ENCODE measurements around the gene SLC38A10. TPM values are rescaled to one million over a fixed set of nuclear protein-coding genes. Genes with fewer than 3 reads are reported as not detected.

Gene SLC38A10
- total RNA-seq, 1 experiment from 2014 or later: 121 TPM

- TF ChIP-seq CTCF (IDR thresholded peaks at IDR 0.05; ENCODE audit: unreplicated experiment): no peak
- DNase-seq: no peak
- H3K36me3 Mint-ChIP-seq (ENCODE audit: insufficient read depth, unreplicated experiment): peaks cover 30% of the 10 kb centered on the region
- no peaks in the 10 kb centered on the region for H3K4me1 Mint-ChIP-seq (ENCODE audit: low read depth, unreplicated experiment)
- no peaks in the 10 kb centered on the region for H3K27me3 Mint-ChIP-seq (ENCODE audit: unreplicated experiment)
- no TSS peak for BruUV-seq (replicated peaks)
- no peak overlapping the region for H3K4me3 Mint-ChIP-seq (ENCODE audit: low read depth, unreplicated experiment)
- intact Hi-C loops (cut with micrococcal nuclease; ENCODE audit: unreplicated experiment): no loop called here
- CTCF ChIA-PET: no interaction called here
- H3K9me3 Mint-ChIP-seq (ENCODE audit: low read depth, unreplicated experiment): no peaks in the 10 kb centered on the region
- no peak overlapping the region for H3K27ac Mint-ChIP-seq (ENCODE audit: unreplicated experiment)
Observed at GRCh38 chr17:81287741-81288430, 7.2 kb downstream of the SLC38A10 start.

- no peak for DNase-seq
- BruUV-seq (replicated peaks): no TSS peak
- Mint-ChIP-seq H3K4me1 (ENCODE audit: low read depth, unreplicated experiment) (no peaks in the 10 kb centered on the region), H3K27ac (ENCODE audit: unreplicated experiment) (no peak overlapping the region), H3K9me3 (ENCODE audit: low read depth, unreplicated experiment) (no peaks in the 10 kb centered on the region), H3K4me3 (ENCODE audit: low read depth, unreplicated experiment) (no peak overlapping the region), H3K36me3 (ENCODE audit: insufficient read depth, unreplicated experiment) (peaks cover 30% of the 10 kb centered on the region), H3K27me3 (ENCODE audit: unreplicated experiment) (no peaks in the 10 kb centered on the region)
- CTCF ChIA-PET: no interaction called here
- TF ChIP-seq CTCF (IDR thresholded peaks at IDR 0.05; ENCODE audit: unreplicated experiment): no peak
- intact Hi-C loops (cut with micrococcal nuclease; ENCODE audit: unreplicated experiment): no loop called here
Observed at GRCh38 chr17:81287152-81287551, 8.0 kb downstream of the SLC38A10 start.

- no peaks in the 10 kb centered on the region for H3K9me3 Mint-ChIP-seq (ENCODE audit: low read depth, unreplicated experiment)
- DNase-seq: no peak
- H3K27me3 Mint-ChIP-seq (ENCODE audit: unreplicated experiment): no peaks in the 10 kb centered on the region
- BruUV-seq (replicated peaks): no TSS peak
- peaks cover 28% of the 10 kb centered on the region for H3K36me3 Mint-ChIP-seq (ENCODE audit: insufficient read depth, unreplicated experiment)
- TF ChIP-seq CTCF (IDR thresholded peaks at IDR 0.05; ENCODE audit: unreplicated experiment): no peak
- no peak overlapping the region for H3K4me3 Mint-ChIP-seq (ENCODE audit: low read depth, unreplicated experiment)
- CTCF ChIA-PET: no interaction called here
- no peak overlapping the region for H3K27ac Mint-ChIP-seq (ENCODE audit: unreplicated experiment)
- H3K4me1 Mint-ChIP-seq (ENCODE audit: low read depth, unreplicated experiment): no peaks in the 10 kb centered on the region
- intact Hi-C loops (cut with micrococcal nuclease; ENCODE audit: unreplicated experiment): no loop called here
Observed at GRCh38 chr17:81286491-81287145, 8.5 kb downstream of the SLC38A10 start.

- BruUV-seq (replicated peaks): no TSS peak
Observed at GRCh38 chr17:81285894-81286293, 9.2 kb downstream of the SLC38A10 start.

More at GRCh38 chr17:81285894-81286293, 9.2 kb downstream of the SLC38A10 start:
- no peak for TF ChIP-seq CTCF (IDR thresholded peaks at IDR 0.05; ENCODE audit: unreplicated experiment)
- Mint-ChIP-seq H3K27ac (ENCODE audit: unreplicated experiment) (no peak overlapping the region), H3K27me3 (ENCODE audit: unreplicated experiment) (no peaks in the 10 kb centered on the region), H3K36me3 (ENCODE audit: insufficient read depth, unreplicated experiment) (peaks cover 28% of the 10 kb centered on the region), H3K9me3 (ENCODE audit: low read depth, unreplicated experiment) (no peaks in the 10 kb centered on the region), H3K4me1 (ENCODE audit: low read depth, unreplicated experiment) (no peaks in the 10 kb centered on the region), H3K4me3 (ENCODE audit: low read depth, unreplicated experiment) (no peak overlapping the region)
- DNase-seq: no peak
- CTCF ChIA-PET: no interaction called here
- intact Hi-C loops (cut with micrococcal nuclease; ENCODE audit: unreplicated experiment): no loop called here

Measured in Calu3 (cell line).